GM12892 (cell line): ENCODE measurements around the gene RBMS1.

Source experiments
- POLR2A ChIP-seq: IDR thresholded peaks from 2 replicates; pipeline ENCODE4 v1.6.1; 2011; ENCODE audit warnings: low read depth, low read length, control low read depth
- POLR2AphosphoS5 ChIP-seq: IDR thresholded peaks from 2 replicates; pipeline ENCODE4 v1.6.1; 2011; ENCODE audit warnings: low read depth, low read length, control low read depth
- TAF1 ChIP-seq: IDR thresholded peaks from 2 replicates; pipeline ENCODE4 v1.6.1; 2011; ENCODE audit warnings: low read depth, mild to moderate bottlenecking, control low read depth, low read length, borderline replicate concordance

DNA sequence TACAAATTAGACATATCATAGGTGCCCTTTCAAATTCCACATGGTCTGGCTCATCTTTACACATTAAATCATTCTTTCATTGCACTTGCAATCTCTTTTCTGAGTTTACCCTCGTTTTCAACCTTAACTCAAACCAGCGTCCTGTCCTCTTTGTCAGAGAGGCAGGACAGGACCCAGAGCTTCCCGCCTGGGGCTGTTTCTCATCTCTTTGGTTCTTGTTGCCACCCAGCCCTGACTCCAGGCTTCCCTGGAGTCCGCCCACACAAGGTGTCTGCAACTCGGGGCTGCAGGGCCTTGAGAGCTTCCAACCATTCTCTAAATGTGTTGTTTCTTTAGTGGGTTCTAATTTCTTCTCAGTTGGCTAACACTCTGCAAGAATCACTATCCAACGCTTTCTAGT, 24.4 kb downstream of the RBMS1 start:
- TF ChIP-seq TAF1 (no peak), POLR2A (no peak), POLR2AphosphoS5 (no peak)
